ENCODE results near the gene IGDCC3. TPM values are rescaled to one million over a fixed set of nuclear protein-coding genes. Genes with fewer than 3 reads are reported as not detected.
"Not testable (repeated sequence)": the region's sequence is repeated elsewhere in the genome, so short reads cannot be mapped to it uniquely, and the experiment has no call there.

Gene IGDCC3
- total RNA-seq, 1 experiment from 2014 or later: not detected

- CTCF ChIA-PET: no interaction called here
- peaks cover 68% of the 10 kb centered on the region for H3K27me3 Mint-ChIP-seq (ENCODE audit: unreplicated experiment)
- no peak overlapping the region for H3K27ac Mint-ChIP-seq (ENCODE audit: unreplicated experiment)
- intact Hi-C loops (cut with micrococcal nuclease; ENCODE audit: unreplicated experiment): no loop called here
- H3K4me1 Mint-ChIP-seq (ENCODE audit: low read depth, unreplicated experiment): no peaks in the 10 kb centered on the region
- H3K36me3 Mint-ChIP-seq (ENCODE audit: insufficient read depth, unreplicated experiment): no peaks in the 10 kb centered on the region
- peaks cover 3% of the 10 kb centered on the region for H3K9me3 Mint-ChIP-seq (ENCODE audit: low read depth, unreplicated experiment)
- no peak overlapping the region for H3K4me3 Mint-ChIP-seq (ENCODE audit: low read depth, unreplicated experiment)
- TF ChIP-seq CTCF (IDR thresholded peaks at IDR 0.05; ENCODE audit: unreplicated experiment): no peak
- no TSS peak for BruUV-seq (replicated peaks)
- DNase-seq: no peak
Observed at GRCh38 chr15:65354835-65355172, 23.0 kb downstream of the IGDCC3 start.

DNA sequence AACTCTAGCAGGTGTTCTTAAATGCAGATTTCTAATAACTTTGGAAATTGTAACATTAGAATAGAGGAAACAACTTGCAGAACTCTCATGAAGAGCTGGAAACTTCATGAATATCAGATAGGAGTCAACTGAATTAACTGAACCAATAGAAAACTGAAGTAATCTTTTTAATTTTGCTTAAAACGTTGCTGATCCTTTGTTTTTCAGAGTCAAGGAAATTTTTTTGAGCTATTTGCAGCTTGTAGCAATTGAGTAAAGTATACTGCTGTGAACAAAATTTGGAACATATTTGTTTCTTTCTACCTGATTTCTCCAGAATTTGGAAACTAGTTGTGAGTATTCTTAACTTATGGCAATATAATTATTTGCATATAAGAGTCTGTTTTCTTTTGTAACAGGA lies 25.8 kb downstream of the IGDCC3 start:
- CTCF ChIA-PET: interaction anchor here (0.7 kb wide), 1 partner anchor 39 kb away, joined by 7 read pairs; no protein-coding TSS in a partner anchor

DNA sequence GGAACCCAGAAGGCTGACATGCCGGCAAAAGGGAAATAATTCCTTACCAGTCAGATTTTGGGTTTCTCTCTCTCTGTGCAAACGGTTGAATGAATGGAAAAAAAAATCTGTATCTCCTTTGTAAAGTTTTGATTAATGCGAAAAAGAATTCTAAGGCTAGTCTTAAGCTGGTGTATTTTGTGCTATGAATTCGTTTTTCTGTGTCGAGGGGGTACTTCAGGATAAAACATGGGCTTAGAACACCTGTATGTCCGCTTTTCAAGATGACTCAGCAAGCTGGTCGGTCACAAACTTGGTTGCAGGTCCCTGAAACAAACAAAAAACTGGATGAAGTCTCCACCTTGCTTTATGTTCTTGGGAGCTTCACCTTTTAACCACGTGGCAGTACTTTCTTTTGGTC lies 28.5 kb downstream of the IGDCC3 start:
- CTCF ChIA-PET: no interaction called here
- peaks cover under 1% of the 10 kb centered on the region for H3K9me3 Mint-ChIP-seq (ENCODE audit: low read depth, unreplicated experiment)
- no peak overlapping the region for H3K4me3 Mint-ChIP-seq (ENCODE audit: low read depth, unreplicated experiment)
- H3K36me3 Mint-ChIP-seq (ENCODE audit: insufficient read depth, unreplicated experiment): no peaks in the 10 kb centered on the region
- H3K27ac Mint-ChIP-seq (ENCODE audit: unreplicated experiment): no peak overlapping the region
- no peaks in the 10 kb centered on the region for H3K4me1 Mint-ChIP-seq (ENCODE audit: low read depth, unreplicated experiment)
- no peak for TF ChIP-seq CTCF (IDR thresholded peaks at IDR 0.05; ENCODE audit: unreplicated experiment)
- DNase-seq: no peak
- intact Hi-C loops (cut with micrococcal nuclease; ENCODE audit: unreplicated experiment): no loop called here
- peaks cover 62% of the 10 kb centered on the region for H3K27me3 Mint-ChIP-seq (ENCODE audit: unreplicated experiment)
- BruUV-seq (replicated peaks): no TSS peak

More for the DNA sequence above, 25.8 kb downstream of the IGDCC3 start:
- BruUV-seq (replicated peaks); intact Hi-C loops (cut with micrococcal nuclease; ENCODE audit: unreplicated experiment); H3K9me3 Mint-ChIP-seq (ENCODE audit: low read depth, unreplicated experiment); H3K4me1 Mint-ChIP-seq (ENCODE audit: low read depth, unreplicated experiment); H3K36me3 Mint-ChIP-seq (ENCODE audit: insufficient read depth, unreplicated experiment); H3K4me3 Mint-ChIP-seq (ENCODE audit: low read depth, unreplicated experiment); H3K27ac Mint-ChIP-seq (ENCODE audit: unreplicated experiment); DNase-seq: not testable (repeated sequence)
- peaks cover 67% of the 10 kb centered on the region for H3K27me3 Mint-ChIP-seq (ENCODE audit: unreplicated experiment)

GRCh38 chr15:65347756-65348155 lies 30.0 kb downstream of the IGDCC3 start:
- H3K36me3 Mint-ChIP-seq (ENCODE audit: insufficient read depth, unreplicated experiment); DNase-seq; CTCF ChIA-PET; H3K27ac Mint-ChIP-seq (ENCODE audit: unreplicated experiment); intact Hi-C loops (cut with micrococcal nuclease; ENCODE audit: unreplicated experiment); H3K4me1 Mint-ChIP-seq (ENCODE audit: low read depth, unreplicated experiment); BruUV-seq (replicated peaks); H3K4me3 Mint-ChIP-seq (ENCODE audit: low read depth, unreplicated experiment); H3K9me3 Mint-ChIP-seq (ENCODE audit: low read depth, unreplicated experiment): not testable (repeated sequence)
- H3K27me3 Mint-ChIP-seq (ENCODE audit: unreplicated experiment): peaks cover 62% of the 10 kb centered on the region

DNA sequence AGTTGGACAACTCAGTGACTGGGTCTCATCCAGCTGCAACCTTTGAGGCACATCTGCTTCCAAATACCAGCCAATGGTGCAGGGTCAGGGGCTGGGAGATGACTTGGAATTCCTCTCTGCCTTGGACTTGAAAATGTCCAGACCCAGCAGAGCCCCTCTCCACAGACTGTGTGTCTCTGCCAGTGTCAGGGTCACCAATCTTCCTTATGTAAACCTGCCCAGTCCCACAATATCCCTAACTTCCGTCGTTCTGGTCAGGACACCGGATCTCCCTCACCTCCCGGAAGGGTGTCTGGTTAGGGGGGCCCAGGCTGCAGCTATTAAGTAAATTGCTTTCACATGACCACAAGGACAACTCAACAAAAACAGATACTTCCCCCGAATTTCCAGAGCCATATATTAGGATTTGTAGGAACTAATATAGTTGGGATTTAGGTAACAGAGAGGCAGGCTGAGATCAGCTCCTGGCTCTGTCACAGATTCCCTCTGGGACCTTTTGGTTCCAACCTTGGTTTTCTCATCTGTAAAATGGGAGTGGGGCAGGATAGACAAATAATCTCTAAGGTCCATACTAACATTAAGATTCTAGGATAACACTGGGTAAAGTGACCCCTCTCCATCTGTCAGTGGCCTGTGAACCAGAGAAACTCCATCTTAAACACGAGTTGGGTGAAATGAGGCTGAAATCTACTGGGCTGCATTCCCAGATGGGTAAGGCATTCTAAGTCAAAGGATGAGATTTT lies 30.8 kb downstream of the IGDCC3 start:
- CTCF ChIA-PET: no interaction called here
- peaks cover 69% of the 10 kb centered on the region for H3K27me3 Mint-ChIP-seq (ENCODE audit: unreplicated experiment)
- intact Hi-C loops (cut with micrococcal nuclease; ENCODE audit: unreplicated experiment): no loop called here

More for the DNA sequence above, 30.8 kb downstream of the IGDCC3 start:
- no peak for DNase-seq
- no peak overlapping the region for H3K4me3 Mint-ChIP-seq (ENCODE audit: low read depth, unreplicated experiment)
- no TSS peak for BruUV-seq (replicated peaks)
- H3K27ac Mint-ChIP-seq (ENCODE audit: unreplicated experiment): no peak overlapping the region
- no peaks in the 10 kb centered on the region for H3K4me1 Mint-ChIP-seq (ENCODE audit: low read depth, unreplicated experiment)
- H3K36me3 Mint-ChIP-seq (ENCODE audit: insufficient read depth, unreplicated experiment): no peaks in the 10 kb centered on the region
- no peak for TF ChIP-seq CTCF (IDR thresholded peaks at IDR 0.05; ENCODE audit: unreplicated experiment)
- H3K9me3 Mint-ChIP-seq (ENCODE audit: low read depth, unreplicated experiment): no peaks in the 10 kb centered on the region

Data from Calu3 (cell line).